DLD1 (cell line): Measurements from ENCODE around the gene TRMT10B.

Source experiments
- in situ Hi-C: cut with HindIII; loops from 2 replicates; pipeline ENCODE4 v1.10.0; 2017; ENCODE audit warnings: low sequenced_read_pairs

The TRMT10B gene, protein sequence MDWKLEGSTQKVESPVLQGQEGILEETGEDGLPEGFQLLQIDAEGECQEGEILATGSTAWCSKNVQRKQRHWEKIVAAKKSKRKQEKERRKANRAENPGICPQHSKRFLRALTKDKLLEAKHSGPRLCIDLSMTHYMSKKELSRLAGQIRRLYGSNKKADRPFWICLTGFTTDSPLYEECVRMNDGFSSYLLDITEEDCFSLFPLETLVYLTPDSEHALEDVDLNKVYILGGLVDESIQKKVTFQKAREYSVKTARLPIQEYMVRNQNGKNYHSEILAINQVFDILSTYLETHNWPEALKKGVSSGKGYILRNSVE

DNA sequence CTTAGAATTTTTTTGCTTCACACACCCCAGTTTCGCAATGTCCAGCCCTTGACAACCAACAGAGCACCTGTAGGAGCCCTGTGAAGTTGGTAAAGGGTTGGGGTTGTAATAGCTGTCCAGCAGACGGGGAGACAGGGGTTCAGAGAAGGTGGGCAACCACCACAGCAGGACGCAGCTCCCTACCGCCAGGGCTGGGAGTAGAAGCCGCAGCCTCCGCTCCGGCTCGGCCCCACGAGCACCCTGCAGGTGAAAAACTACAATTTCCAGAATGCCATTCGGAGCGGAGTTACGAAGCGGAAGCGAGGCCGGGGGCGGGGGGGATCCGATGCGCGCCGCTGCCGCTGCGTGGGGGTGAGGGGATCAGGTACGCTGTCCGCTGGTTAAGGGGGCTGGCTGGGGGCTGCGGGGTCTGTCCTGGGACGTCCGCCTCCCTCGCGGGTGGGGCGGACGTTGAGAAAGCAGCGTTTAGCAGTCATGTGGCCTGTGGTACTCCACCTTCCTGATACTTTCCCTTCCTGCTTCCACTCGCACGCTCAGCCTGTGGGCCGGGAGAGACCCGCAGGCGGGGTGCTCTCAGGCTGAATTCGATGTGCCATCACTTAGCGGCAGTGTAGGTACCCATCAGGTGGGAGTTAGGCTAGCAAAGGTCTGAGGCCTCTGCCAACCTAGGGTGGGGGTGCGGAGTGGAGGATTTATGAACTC is at the start of gene TRMT10B:
TRMT10B (plus strand) TSS at position 317 of the 702 bp plus-strand sequence. CDS start 8,127 bp downstream, outside the sequence.
- in situ Hi-C loops = no loop called here

DNA sequence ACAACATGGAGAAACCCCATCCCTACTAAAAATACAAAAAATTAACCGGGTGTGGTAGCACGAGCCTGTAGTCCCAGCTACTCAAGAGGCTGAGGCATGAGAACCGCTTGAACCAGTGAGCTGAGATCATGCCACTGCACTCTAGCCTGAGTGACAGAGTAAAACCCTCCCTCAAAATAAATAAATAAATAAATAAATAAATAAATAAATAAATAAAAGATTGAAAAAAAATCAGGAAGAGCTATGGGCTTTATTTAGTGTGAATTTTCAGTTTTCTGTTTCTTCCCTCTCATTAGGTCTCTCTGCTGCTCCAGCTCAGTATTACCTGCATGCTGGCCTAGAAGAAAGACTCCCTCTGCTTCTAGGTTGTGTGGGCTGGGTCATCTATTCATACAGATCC is 47.8 kb upstream of the TRMT10B start:
- in situ Hi-C loops = no loop called here

DNA sequence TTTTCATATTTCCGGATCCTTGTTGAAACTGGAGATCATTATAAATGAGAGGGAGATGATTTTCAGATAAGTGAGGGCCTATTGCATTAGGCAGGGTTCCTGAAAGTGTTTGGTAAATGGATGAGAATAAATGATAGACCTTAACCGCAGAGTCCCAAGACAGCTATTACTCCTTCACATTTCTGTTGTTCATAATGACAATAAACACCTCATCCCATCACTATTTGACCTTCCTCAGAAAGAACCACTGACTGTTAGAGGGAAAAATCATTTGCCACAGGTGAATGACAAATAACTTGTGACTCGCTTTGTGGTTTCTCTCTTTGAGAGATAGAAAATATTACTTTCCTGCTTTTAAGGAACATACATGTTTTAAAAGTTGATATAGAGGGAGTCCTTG is 47.3 kb upstream of the TRMT10B start:
- in situ Hi-C loops = no loop called here

DNA sequence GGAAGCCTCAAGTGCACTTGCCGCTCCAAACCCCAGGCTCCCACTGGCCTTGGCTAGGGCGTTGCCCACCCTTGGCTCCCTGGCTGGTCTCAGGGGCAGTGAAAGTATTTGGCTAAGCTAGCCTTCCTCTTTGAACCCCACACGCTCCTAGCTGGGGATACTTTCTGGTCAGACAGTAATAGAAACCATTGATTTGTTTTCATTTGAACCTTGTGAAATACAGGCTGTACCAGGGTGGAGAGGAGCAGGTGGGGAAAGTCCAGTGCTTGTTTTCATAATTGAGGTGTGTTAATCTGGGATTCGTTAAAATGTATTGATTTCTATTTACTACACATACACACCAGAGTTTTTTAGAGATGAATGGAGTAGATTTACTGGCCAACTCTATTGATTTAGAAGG is 45.9 kb upstream of the TRMT10B start:
- in situ Hi-C loops = no loop called here

DNA sequence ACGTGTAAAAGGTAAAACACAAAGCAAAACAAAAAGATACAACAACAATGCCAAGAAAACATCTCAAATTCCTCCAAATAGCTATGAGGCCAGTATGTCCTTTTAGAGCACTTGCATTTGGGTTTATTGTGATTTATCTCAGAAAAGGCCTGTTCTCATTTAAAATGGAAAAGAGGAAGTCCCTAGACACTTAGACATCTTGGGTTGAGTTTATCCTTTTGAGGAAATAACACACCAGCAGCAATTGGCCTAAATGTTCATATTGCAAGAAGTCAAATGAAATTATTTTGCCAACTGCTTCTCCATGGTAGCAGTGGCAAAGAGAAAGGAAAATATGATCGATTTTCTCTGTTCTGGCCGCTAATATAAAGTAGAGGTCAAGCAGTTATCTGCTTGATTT is 43.6 kb upstream of the TRMT10B start:
- in situ Hi-C loops = no loop called here

DNA sequence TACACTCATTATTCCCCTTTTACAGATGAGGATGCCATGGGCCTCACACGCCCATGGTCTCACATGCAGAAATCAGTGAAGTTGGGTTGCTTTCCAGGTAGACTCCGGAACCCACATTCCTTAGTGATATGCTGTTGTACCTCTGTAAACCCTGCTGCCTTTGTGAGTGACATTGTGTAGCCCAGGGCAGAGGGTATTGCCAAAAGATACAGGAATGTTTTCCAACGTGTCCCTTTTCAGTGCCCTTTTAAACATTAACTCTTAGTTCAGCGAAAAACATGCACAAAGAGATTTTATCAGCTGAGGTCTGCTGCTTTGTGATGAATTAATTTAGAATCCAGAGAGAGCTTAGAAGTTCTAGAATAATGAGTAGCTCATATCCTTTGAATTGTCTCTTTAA is 38.3 kb upstream of the TRMT10B start:
- in situ Hi-C loops = no loop called here

DNA sequence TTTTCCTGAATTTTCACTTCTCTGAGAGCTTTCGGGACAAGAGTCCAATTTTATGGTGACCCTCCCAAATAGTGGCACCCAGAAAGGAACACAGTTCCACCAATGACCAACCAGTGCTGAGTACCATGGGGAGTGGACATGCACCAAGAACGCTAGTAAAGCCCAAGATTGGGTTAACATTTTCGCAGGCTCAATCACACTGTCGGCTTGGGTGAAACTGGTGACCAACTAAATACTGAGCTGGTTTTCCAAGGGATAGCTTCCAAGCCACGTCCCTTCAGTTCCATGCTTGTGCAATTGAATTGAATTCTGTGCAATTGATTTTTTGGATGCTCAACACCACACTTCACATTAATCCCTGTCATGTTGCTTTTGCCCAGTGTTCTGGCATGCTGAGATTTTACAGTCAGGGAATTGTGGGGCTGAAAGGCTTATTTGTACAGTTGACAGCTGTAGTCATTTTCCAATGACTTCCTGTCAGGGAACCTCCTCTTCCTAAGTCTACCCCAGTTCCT is 37.6 kb upstream of the TRMT10B start:
- in situ Hi-C loops = no loop called here

DNA sequence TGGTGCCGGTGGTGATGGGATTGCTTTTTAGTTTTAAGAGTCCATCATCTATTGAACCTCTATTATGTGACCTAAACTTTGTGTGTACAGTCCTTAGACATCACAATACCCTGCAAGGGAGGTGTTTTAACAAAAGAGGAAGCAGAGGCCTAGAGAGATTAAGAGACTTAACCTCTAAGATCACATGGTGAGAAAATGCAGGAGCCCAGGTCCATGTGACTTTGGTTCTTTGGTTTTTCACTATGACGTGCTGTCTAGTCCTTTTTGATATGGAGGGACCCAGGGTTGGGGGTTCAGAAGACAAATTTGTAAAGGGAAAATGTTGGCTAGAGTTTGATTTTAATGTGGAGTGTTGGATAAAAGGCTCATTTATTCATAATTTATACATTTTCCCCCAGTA is 34.1 kb upstream of the TRMT10B start:
- in situ Hi-C loops = no loop called here

DNA sequence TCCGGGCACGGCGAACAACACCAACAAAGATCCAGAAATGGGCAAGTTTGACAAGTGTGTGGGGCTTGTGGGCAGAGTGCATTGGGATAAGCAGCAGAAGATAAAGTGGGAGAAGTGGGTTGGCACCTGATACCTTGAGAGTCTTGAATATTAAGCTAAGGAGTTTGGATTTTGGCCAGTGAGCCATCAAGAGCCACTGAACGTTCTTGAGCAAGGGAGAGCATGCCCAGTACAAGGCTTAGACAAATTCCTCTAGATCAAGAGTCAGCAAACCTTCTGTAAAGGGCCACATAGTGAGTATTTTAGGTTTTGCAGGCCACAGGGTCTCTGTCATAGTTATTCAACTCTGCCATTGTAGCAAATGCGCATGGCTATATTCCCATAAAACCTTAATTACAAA is 26.6 kb upstream of the TRMT10B start:
- in situ Hi-C loops = no loop called here

DNA sequence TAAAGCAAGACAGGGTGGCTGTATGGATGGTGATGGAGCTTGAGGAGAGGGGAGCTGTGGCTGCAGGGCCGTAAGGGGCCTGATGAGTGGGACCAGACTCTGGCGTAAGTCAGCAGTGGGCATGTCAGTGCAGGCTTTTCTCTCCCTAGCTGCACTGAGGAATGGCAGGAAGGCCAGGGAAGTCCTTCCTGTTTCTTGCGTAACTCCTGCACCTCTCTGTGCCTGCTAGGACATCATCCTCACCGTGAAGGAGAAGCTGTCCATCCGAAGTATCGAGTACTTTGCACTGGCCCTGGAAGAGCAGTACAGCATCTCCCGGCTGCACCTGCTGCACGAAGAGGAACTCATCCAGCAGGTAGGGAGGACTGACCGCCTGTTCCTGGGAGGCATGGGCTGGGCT is 24.1 kb upstream of the TRMT10B start:
- in situ Hi-C loops = no loop called here

DNA sequence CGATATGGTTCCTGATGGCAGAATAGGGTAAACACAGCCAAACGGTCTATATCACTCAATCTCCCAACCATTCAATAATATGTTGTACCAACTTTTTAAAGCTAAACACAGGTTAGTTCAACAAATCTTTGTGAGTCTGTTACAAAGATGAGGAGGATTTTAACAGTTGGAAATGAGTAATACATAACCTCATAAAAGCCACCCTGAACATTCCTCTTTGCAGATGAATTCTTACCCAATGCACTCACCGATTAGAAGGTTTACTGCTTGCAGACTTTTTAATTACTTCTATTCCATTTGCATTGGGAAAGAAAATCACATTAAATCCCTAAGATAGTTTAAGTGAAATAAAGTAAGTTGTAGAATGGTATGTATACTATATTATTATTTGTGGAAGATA is 23.3 kb upstream of the TRMT10B start:
- in situ Hi-C loops = no loop called here

DNA sequence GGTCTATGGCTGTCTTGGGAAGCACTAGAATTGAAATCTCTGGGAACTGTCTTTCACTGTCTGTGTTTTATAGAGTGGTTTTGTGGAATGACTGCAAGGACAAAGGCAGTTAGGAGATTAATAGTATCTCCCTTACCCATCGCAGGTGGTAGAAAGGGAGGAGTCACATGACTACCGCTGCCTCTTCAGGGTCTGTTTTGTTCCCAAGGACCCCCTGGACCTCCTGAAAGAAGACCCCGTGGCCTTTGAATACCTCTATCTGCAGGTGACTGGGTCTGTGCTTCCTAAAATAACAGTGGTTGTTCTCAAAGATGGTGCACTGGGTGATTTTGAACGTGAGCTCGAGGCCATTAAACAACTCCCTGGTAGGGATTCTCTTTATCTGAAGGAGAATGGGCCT is 22.8 kb upstream of the TRMT10B start:
- in situ Hi-C loops = no loop called here

DNA sequence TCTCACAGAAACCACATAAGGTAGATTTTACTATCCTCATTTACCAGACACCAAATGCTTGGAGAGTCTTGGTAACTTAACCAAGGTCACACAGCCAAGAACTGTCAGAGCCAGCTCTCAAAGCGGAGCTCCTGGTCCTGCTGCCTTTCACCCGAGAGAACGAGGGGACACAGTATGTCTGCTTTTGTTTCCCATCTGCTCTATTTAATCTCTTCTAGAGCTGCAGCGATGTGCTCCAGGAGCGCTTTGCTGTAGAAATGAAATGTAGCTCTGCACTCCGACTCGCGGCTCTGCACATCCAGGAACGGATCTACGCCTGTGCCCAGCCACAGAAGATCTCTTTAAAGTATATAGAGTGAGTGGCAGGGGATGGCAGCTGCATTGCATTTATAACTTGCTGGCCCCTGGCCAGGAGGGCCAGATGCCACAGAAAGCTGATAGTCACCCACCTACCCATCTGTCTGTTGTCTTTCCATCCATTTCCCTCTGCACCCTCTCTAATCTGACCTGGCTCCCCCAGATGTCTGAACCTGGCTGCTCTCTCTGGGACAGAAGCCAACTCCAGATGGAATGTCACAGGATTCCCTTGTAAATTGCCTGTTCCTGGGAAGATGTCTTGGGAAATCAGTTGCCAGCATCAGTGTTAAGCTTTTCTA is 21.4 kb upstream of the TRMT10B start:
- in situ Hi-C loops = no loop called here

DNA sequence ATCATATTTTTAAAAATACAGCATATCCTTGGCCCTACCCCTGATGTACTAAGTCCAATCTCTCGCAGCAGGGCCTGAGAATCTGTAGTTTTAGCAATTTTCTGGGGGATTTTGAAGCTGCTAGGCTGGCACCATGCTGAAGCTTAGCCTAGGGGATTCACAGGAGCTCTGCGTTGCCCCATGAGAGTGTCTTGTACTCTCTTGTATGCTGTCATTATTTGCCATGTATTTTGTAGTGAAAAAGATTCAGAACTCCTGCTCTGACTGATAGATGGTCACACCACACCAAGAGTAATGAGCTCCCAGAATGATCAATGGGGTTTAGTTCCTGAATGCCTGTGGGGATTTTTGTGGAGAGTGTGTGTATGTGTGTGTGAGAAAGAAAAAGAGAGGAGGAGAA is 20.7 kb upstream of the TRMT10B start:
- in situ Hi-C loops = no loop called here

DNA sequence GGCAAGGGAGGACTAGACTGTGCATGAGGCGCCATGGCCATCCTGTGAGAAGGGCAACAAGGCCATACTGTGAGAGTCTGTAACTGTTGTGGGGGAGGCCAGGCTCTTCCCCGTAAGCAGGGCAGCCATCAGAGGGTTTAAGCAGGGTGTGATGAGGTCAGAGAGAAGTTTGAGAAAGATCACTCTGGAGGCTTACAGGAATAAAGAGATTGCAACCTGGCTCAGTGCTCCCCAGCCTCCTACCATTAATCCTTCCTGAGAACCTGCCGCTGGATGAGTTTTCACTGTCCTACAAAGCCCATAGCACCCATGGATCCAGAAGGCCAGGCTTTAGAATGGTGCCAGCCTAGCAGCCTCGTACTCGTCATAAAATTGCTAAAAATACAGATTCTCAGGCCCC is 14.4 kb upstream of the TRMT10B start:
- in situ Hi-C loops = no loop called here

DNA sequence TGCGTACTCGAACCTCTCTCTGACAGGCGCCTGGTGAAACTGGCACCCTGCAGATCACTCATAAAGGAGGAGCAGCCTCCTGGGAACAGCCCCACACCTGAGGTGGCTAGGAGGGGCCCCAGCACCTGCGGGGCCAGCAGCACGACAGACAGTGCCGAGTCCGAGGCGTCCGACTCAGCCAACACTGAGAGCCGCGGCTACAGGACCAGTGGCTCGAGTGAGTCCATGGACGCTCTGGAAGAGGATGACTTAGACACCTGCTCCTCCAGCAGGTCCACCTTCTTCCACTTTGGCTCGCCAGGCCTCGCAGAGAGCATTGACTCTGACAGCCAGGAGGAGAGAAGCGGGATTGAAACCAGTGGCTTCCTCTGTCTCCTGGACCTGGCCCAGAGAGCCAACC is 13.5 kb upstream of the TRMT10B start:
- in situ Hi-C loops = loop anchor here (10.0 kb wide), 1 partner anchor 55 kb away; no protein-coding TSS in a partner anchor

DNA sequence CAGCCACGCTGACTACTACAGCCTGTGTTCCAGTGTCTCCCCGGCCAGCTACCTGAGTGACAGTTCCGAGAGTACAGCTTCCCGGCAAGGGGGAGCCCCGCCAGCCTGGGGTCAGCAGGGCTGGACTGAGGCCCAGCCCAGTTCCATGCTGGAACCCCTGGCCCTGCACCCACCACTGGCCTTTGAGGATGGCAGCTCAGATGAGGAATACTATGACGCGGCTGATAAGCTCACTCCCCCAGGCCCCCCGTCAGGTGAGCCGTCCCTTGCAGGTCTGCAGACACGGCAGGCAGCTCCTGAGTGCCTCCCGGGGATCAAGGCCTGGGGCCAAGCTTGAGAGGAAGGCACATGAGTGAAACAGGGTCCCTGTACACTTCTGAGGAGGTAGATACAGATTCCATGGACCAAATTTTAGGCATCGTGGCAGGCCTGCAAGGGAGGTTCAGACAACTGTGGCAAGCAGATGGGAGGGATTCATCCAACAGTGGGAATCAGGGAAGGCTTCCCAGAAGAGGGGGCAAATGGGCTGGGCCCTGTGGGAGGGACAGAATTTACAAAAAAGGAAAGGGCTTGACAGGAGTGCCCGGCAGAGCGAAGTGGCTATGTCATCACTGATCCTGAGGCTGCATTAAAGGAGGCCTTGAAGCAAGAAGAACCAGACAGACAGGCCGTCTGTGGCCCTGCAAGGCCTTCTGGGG is 12.8 kb upstream of the TRMT10B start:
- in situ Hi-C loops = loop anchor here (10.0 kb wide), 1 partner anchor 54 kb away; no protein-coding TSS in a partner anchor

DNA sequence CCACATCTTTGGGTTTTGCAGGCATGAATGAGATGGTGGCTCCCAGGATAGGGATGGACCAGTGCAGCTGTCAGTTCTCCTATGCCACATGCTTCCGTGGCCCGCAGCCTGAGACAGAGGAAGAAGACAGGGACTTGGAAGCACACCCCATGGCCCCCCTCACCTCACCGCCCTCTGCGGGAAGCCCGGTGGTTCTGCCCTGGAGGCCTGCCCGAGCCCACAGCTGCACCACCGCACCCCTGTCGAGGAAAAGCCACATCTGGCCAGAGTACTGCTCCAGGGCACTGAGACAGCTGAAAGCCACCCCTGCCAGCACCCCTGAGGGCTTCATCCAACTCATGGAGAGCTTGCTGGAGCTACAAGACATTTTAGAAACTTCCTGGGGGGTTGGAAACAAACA is 7.6 kb upstream of the TRMT10B start:
- in situ Hi-C loops = loop anchor here (10.0 kb wide), 1 partner anchor 49 kb away; no protein-coding TSS in a partner anchor

DNA sequence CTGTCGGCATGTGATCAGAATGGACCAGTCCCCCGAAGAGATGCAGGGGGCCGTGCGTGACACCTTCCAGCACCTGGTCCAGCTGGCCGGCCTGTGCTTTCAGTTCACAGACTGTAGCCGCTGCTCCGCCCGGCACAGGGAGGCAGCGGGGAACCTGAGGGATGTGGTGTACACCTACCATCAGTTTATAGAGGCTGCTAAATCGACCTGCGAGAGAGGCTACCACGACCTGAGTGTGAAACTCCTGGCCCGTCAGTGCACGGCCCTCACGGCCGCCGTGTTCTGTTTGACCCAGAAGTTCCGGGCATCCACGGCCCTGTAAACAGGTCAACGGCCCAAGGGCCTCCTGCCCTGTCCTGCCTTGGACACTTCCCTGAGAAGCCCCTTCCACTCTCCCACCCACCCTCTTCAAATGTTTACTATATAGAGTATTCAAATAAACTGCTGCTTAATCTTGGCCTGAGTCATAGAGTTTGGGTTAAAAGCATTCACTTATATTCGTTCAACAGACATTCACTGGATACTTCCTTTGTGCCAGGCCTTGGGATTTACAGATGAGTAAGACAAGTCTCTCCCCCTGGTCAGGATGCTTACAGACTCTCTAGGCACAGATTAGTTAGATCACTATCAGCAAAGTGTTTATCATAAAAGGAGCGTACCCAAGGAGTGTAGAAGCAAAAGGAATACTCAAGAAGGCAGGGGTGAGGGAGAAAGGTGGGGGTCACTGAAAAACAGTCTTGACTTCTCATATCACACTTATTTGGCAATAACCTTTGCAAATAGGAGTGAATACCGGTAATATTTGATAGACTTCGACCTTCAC is 6.9 kb upstream of the TRMT10B start:
- in situ Hi-C loops = loop anchor here (10.0 kb wide), 1 partner anchor 48 kb away; no protein-coding TSS in a partner anchor

DNA sequence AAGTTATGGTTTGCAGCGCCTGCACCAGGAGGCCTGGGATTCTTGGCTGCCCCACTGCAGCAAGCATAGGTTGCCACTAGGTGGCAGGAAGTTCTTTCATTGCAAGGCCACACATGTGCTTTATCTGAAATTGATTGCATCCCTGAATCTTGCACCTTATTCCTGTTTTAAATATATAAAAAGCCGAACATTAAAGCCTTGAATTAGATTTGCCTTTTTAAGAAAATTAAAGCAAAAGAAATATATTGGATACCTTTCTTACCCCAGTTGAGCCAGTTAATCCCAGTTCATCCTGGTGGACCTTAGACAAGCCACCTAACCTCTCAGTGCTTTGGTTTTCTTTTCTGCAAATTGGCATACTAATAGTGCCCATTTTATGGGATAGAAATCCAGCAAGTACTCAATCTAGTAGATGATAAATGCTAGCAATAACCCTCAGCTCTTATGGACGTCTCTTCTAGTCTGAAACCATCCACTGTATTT is 6.3 kb upstream of the TRMT10B start:
- in situ Hi-C loops = loop anchor here (10.0 kb wide), 1 partner anchor 47 kb away; no protein-coding TSS in a partner anchor
